ENCODE results near the gene PLA2G2E.
"Not testable (repeated sequence)": the region's sequence is repeated elsewhere in the genome, so short reads cannot be mapped to it uniquely, and the experiment has no call there.

Gene PLA2G2E

GRCh38 chr1:19880841-19881240 is 42.6 kb downstream of the PLA2G2E start:
- DNase-seq: not testable (repeated sequence)

- DNase-seq: no peak
Measured at GRCh38 chr1:19879661-19880060, 43.8 kb downstream of the PLA2G2E start.

GRCh38 chr1:19879227-19879626 is 44.2 kb downstream of the PLA2G2E start:
- no peak for DNase-seq

- no peak for DNase-seq
Measured at GRCh38 chr1:19878637-19878985, 44.8 kb downstream of the PLA2G2E start.

GRCh38 chr1:19877821-19878636 is 45.4 kb downstream of the PLA2G2E start:
- no peak for DNase-seq

- no peak for DNase-seq
Measured at GRCh38 chr1:19877181-19877750, 46.2 kb downstream of the PLA2G2E start.

GRCh38 chr1:19872190-19872589 is 51.2 kb downstream of the PLA2G2E start:
- DNase-seq: no peak

All from activated CD4-positive, alpha-beta T cell treated with anti-CD3 and anti-CD28 coated beads, Interleukin-10, Interleukin-2, amounts not matched to agents 100 ng/mL and 50 ng/mL, durations not matched to agents 16 hours and 8 hours (primary cell).